Measurements from ENCODE around the gene GABBR2. TPM values are rescaled to one million over a fixed set of nuclear protein-coding genes. Genes with fewer than 3 reads are reported as not detected.
A peak's percentile ranks its signal among the peaks of the same experiment; 100 is the strongest.

The GABBR2 gene
- total and polyA plus RNA-seq, 9 of the 15 experiments (the other 6 are each of a cell fraction or from before 2014, with no cell fraction given): 0.15 to 1.9 (median 0.32) TPM

DNA sequence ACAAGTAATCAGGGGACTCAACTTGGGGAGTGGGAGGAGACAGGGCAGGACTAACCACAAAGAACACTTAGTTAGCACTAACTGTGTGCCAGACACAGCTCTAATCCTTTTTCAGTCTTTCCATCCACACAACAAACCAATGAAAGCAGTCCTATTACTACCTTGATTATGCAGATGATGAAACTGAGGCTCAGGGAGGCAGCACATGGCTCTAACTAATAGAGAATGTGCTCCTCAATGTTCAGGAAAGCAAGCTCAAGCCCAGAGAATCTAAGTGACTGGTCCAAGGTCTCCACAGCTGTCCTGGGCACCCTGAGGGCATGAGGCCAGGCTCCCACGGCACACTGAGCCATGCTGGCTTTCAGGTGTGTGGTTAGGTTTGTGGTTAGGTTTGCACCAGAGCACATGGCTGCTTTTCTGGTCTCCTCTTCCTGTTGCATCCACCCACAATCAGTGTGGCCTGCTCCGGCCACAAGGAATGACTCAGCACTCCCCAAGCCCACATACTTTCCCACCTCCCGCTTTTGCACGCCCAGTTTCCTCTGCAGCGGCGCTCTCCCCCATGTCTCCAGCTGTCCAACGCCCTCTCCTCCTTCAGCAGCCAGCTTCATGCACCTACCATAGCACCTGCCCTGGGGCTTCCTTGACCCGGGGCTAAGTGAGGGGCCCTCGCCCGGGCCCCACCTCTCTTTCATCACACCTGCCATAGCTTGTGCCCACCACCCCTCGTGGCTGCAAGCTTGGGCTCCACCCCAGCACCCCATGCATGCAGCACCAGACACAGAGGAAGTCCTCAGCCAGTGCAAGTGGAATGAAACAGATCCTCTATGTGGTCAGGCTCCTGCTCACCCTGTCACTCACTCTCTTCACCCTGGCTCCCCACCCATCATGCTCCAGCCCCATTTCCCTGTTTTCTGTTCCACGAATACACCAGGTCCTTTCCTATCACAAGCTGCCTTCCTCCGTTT, 133.1 kb downstream of the GABBR2 start (continued):
- TF ChIP-seq NBN (IDR thresholded peaks at IDR 0.05; ENCODE audit: low read depth): peak; percentile 56; the same call in 1 of the 2 replicates
- TF ChIP-seq, protein P1, sequence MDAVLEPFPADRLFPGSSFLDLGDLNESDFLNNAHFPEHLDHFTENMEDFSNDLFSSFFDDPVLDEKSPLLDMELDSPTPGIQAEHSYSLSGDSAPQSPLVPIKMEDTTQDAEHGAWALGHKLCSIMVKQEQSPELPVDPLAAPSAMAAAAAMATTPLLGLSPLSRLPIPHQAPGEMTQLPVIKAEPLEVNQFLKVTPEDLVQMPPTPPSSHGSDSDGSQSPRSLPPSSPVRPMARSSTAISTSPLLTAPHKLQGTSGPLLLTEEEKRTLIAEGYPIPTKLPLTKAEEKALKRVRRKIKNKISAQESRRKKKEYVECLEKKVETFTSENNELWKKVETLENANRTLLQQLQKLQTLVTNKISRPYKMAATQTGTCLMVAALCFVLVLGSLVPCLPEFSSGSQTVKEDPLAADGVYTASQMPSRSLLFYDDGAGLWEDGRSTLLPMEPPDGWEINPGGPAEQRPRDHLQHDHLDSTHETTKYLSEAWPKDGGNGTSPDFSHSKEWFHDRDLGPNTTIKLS (IDR thresholded peaks at IDR 0.05; ENCODE audit: borderline replicate concordance, low read depth): peak; percentile 28; the same call in 1 of the 2 replicates
- no peak for TF ChIP-seq ZNF311 (CRISPR knock-in tag; IDR thresholded peaks at IDR 0.05)
- TF ChIP-seq, protein P2, sequence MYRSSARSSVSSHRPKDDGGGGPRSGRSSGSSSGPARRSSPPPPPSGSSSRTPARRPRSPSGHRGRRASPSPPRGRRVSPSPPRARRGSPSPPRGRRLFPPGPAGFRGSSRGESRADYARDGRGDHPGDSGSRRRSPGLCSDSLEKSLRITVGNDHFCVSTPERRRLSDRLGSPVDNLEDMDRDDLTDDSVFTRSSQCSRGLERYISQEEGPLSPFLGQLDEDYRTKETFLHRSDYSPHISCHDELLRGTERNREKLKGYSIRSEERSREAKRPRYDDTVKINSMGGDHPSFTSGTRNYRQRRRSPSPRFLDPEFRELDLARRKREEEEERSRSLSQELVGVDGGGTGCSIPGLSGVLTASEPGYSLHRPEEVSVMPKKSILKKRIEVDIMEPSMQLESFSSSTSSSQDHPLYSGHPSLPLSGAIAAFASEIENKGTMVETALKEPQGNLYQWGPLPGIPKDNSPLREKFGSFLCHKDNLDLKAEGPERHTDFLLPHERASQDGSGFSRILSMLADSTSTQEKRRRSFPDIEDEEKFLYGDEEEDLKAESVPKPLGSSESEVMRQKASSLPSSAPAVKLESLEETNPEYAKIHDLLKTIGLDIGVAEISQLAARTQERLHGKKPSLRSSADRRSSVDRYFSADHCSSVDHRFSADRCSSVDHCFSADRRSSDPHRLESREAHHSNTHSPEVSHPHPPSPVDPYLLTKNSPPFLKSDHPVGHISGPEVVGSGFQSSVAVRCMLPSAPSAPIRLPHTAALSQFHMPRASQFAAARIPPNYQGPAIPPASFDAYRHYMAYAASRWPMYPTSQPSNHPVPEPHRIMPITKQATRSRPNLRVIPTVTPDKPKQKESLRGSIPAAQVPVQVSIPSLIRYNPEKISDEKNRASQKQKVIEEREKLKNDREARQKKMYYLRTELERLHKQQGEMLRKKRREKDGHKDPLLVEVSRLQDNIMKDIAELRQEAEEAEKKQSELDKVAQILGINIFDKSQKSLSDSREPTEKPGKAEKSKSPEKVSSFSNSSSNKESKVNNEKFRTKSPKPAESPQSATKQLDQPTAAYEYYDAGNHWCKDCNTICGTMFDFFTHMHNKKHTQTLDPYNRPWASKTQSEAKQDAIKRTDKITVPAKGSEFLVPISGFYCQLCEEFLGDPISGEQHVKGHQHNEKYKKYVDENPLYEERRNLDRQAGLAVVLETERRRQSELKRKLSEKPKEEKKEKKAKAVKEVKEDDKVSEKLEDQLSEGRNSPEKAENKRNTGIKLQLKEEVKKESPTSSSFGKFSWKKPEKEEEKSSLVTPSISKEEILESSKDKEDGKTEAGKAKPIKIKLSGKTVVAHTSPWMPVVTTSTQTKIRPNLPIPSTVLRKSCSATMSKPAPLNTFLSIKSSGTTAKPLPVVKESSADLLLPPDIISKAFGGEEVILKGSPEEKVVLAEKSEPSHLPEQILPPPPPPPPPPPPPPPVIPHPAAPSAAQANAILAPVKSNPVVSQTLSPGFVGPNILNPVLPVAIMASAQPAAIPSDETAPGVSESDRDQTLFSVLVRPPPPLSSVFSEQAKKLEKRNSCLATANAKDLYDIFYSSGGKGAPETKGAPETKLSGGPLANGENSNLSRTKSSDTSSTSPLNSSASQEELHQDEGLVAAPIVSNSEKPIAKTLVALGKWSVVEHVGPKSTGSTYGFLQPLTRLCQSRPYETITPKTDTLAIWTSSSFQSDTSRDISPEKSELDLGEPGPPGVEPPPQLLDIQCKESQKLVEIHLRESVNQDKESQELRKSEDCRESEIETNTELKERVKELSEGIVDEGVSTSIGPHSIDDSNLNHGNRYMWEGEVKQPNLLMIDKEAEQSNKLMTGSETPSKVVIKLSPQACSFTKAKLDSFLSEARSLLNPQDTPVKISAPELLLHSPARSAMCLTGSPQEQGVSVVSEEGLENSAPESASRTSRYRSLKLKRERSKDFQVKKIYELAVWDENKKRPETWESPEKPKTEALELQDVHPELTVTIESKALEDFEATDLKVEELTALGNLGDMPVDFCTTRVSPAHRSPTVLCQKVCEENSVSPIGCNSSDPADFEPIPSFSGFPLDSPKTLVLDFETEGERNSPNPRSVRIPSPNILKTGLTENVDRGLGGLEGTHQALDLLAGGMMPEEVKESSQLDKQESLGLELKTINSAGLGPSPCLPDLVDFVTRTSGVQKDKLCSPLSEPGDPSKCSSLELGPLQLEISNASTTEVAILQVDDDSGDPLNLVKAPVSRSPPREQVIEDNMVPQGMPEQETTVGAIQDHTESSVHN (IDR thresholded peaks at IDR 0.05; ENCODE audit: borderline replicate concordance in 1 of 2, low read depth in 1 of 2): peak in 1 of 2 experiments; percentile 43; a peak in 1 of 4 replicates
- peak; percentile 62 for TF ChIP-seq TAL1 (IDR thresholded peaks at IDR 0.05)
- no peak for TF ChIP-seq TEAD2 (tag; IDR thresholded peaks at IDR 0.05)
- 0 out of 2 replicates have a peak, but pooled peaks have one; percentile 47 for TF ChIP-seq MXI1 (IDR thresholded peaks at IDR 0.05; ENCODE audit: low read depth, low read length)
- TF ChIP-seq SIX5 (IDR thresholded peaks at IDR 0.05; ENCODE audit: borderline replicate concordance in 1 of 2, insufficient read depth in 1 of 2, low read depth in 1 of 2, low read length in 2 of 2): no peak
- TF ChIP-seq ZNF134 (CRISPR knock-in tag; conservative IDR thresholded peaks at IDR 0.05): no peak; the same call in 1 of the 2 replicates
- TF ChIP-seq SMC3 (conservative IDR thresholded peaks at IDR 0.05; ENCODE audit: insufficient read depth, low read depth, low read length): 0 out of 2 replicates have a peak, but pooled peaks have one; percentile 4
- no peak for TF ChIP-seq POLR2B (IDR thresholded peaks at IDR 0.05; ENCODE audit: low read depth, partially characterized antibody)
- TF ChIP-seq NFYB (IDR thresholded peaks at IDR 0.05; ENCODE audit: extremely low read depth, insufficient read length): no peak
- TF ChIP-seq ZBTB1 (CRISPR knock-in tag; IDR thresholded peaks at IDR 0.05; ENCODE audit: borderline replicate concordance, low read depth): peak; percentile 97
- TF ChIP-seq, protein P3, sequence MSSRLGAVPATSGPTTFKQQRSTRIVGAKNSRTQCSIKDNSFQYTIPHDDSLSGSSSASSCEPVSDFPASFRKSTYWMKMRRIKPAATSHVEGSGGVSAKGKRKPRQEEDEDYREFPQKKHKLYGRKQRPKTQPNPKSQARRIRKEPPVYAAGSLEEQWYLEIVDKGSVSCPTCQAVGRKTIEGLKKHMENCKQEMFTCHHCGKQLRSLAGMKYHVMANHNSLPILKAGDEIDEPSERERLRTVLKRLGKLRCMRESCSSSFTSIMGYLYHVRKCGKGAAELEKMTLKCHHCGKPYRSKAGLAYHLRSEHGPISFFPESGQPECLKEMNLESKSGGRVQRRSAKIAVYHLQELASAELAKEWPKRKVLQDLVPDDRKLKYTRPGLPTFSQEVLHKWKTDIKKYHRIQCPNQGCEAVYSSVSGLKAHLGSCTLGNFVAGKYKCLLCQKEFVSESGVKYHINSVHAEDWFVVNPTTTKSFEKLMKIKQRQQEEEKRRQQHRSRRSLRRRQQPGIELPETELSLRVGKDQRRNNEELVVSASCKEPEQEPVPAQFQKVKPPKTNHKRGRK (tag; IDR thresholded peaks at IDR 0.05): no peak

Data from K562 (cell line).